Melanocyte of skin (primary cell): ENCODE results near the gene ATL1. TPM values are rescaled to one million over a fixed set of nuclear protein-coding genes. Genes with fewer than 3 reads are reported as not detected.

Source experiments
- small RNA-seq, 2 donors: library from RNA; depleted of rRNA; stranded (forward); fragments of <200 nt; gene quantifications; one replicate each; pipeline ENCODE3, GENCODE V24; 2012
- total RNA-seq, 2 donors: library from RNA; depleted of rRNA; stranded (reverse); fragments of >200 nt; gene quantifications; 2 replicates each; pipeline ENCODE4 v1.2.3, GENCODE V29; 2012

ATL1 gene
- 10 to 100 TPM; 15.0 to 16.9 TPM for total RNA-seq

GRCh38 chr14:50559990-50560930, at the start of gene ATL1:
Gene ATL1 (plus strand): TSS chr14:50560145. CDS start chr14:50560266, 121 bp downstream.

GRCh38 chr14:50532502-50533240, 27.3 kb upstream of the ATL1 start, which contains the start of gene MAP4K5:
Gene MAP4K5 (minus strand): TSS chr14:50532569. CDS start chr14:50532049, 520 bp downstream.

GRCh38 chr14:50667996-50668825, 108.3 kb downstream of the ATL1 start, which contains the start of gene SAV1:
Gene SAV1 (minus strand): TSS chr14:50668306. CDS start chr14:50667967, 339 bp downstream.

Small RNA genes within 50 kb of the gene (small RNA-seq; reads per million reads assigned to genes)
- gene RN7SL452P (0 to 0.09 reads per million in 2 donors), gene SNRPGP1 (0 reads per million in 2 donors)

Other genes with a start within 250 kb of the ATL1 start
- gene L2HGDH, start 247.9 kb upstream of the ATL1 start, total RNA-seq: 1 to 10 TPM; 6.5 to 10.0 TPM
- gene DMAC2L, start 247.8 kb upstream of the ATL1 start, total RNA-seq: 1 to 10 TPM; 5.5 to 9.7 TPM
- gene CDKL1, start 163.3 kb upstream of the ATL1 start, total RNA-seq: 1 to 10 TPM; 5.7 to 6.2 TPM
- gene MAP4K5, start 27.6 kb upstream of the ATL1 start, total RNA-seq: 10 to 100 TPM; 49.0 to 50.9 TPM
- gene SAV1, start 108.2 kb downstream of the ATL1 start, total RNA-seq: 10 to 100 TPM; 19.0 to 20.0 TPM